ENCODE results near the gene AKAP4.

Gene AKAP4

GRCh38 chrX:50147972-50148371 lies 52.8 kb downstream of the AKAP4 start:
- no peaks in the 10 kb centered on the region for H3K27me3 ChIP-seq (ENCODE audit: low read length)
- no peak overlapping the region for H3K4me2 ChIP-seq (ENCODE audit: low read depth, low read length, poor library complexity, severe bottlenecking)
- H4K20me1 ChIP-seq (ENCODE audit: low read depth, low read length) = no peaks in the 10 kb centered on the region
- no peak overlapping the region for H3K27ac ChIP-seq (ENCODE audit: low read depth, low read length)
- H3K36me3 ChIP-seq (ENCODE audit: low read length) = no peaks in the 10 kb centered on the region
- H3K79me2 ChIP-seq (ENCODE audit: insufficient read depth, low read length) = no peaks in the 10 kb centered on the region
- no peaks in the 10 kb centered on the region for H3K9me2 ChIP-seq (replicated peaks; ENCODE audit: insufficient read depth, low read length)
- no peak overlapping the region for H3K9ac ChIP-seq (ENCODE audit: low read length)
- no peaks in the 10 kb centered on the region for H3F3A ChIP-seq (ENCODE audit: insufficient read depth)
- H3K9me3 ChIP-seq (ENCODE audit: insufficient read depth, low read length) = no peaks in the 10 kb centered on the region
- no peak overlapping the region for H2AFZ ChIP-seq (ENCODE audit: low read depth, low read length, severe bottlenecking)
- TF ChIP-seq CTCF (IDR thresholded peaks at IDR 0.05; ENCODE audit: insufficient read depth, low read length, poor library complexity, severe bottlenecking) (no peak), EZH2phosphoT487 (conservative IDR thresholded peaks at IDR 0.05; ENCODE audit: low read length) (no peak)
- H3K4me3 ChIP-seq (ENCODE audit: insufficient read depth, low read length, poor library complexity, severe bottlenecking) = no peak overlapping the region
